C4-2B (cell line): Measurements from ENCODE around the gene ALDH18A1.

Experiments used
- H3K27ac ChIP-seq: fragments of 450-650 bp; 2 replicates; pipeline ENCODE4 v1.5.1; 2017
- CTCF ChIP-seq: fragments of 450-650 bp; conservative IDR thresholded peaks from 2 replicates; pipeline ENCODE4 v1.5.1; 2017; ENCODE audit warnings: mild to moderate bottlenecking
- ZFX ChIP-seq: fragments of 450-650 bp; IDR thresholded peaks from 2 replicates; pipeline ENCODE4 v1.6.1; 2017

The ALDH18A1 gene

GRCh38 chr10:95562341-95562965 is 94.1 kb downstream of the ALDH18A1 start:
- no peak for TF ChIP-seq ZFX
- no peak for TF ChIP-seq CTCF
- peak overlapping the region; percentile 49; the same call in 1 of the 2 replicates for H3K27ac ChIP-seq

DNA sequence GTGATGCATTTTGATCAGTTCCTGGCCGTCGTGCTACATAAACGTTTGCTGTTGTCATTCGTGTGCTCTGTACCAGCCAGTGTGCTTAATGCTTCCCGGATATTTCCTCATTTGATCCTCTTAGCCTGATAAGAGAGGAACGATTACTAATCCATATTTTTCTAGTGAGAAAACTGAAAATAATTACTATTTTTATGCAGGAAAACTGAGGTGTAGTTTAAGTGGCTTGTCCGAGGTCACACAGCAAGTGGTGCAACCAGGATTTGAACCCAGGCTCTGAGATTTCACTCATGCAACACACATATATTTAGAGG is 94.7 kb downstream of the ALDH18A1 start:
- H3K27ac ChIP-seq = peak overlapping the region; percentile 49
- TF ChIP-seq ZFX (no peak), CTCF (no peak)

- peak within 1 kb of the TSS; percentile 49 for H3K27ac ChIP-seq
These were observed 95.2 kb downstream of the ALDH18A1 start, which contains the start of gene SORBS1 for GRCh38 chr10:95561177-95561863. Gene SORBS1, minus strand, starts transcription at chr10:95561371. Its CDS starts 120,236 bp downstream, at chr10:95441135.

DNA sequence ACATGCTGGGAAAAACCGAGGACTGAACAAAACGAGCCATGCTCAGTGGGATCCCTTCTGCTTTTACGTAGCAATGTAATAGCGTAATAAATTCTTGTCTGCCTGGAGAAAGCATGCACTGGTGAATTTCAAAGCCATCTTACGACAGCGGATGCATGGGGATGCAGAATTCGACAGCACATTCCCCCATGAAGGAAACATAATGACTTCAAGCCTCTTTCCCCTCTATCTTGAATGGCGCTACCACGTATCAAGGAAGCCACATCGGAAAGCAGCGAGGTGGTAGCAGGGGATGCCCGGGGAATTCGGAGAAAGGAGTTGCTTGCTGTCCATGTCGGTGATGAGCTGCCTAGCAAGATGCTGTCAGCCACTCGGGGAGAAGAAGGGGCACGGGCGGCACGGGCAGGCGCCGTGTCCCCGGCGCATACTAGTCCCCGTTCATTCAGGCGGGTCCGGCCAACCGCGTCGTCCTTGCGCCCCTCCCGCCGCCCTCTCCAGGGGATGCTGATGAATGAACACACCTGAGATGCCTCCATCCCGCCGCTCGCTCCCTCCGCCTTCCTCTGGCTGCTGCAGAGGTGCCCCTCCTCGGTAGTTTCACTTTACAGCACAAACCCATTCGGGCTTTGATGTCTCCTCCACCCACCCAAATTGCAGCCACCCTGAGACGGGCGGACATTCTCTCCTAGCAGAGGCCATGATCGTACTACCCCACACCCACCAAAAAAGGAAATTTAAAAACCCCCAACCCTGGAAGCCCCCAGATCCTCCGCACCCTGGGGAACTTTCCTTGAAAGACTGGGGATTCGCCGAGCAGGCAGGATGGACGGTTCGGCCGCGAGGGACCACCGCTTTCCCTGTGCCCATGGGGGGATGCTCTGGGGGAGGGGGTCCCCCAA is 96.0 kb downstream of the ALDH18A1 start:
- TF ChIP-seq ZFX (no peak), CTCF (no peak)
- H3K27ac ChIP-seq = peak overlapping the region; percentile 49

More at GRCh38 chr10:95561177-95561863, 95.2 kb downstream of the ALDH18A1 start, which contains the start of gene SORBS1:
- TF ChIP-seq CTCF (no peak), ZFX (0 out of 2 replicates have a peak, but pooled peaks have one; percentile 14)

- no peak overlapping the region for H3K27ac ChIP-seq
- TF ChIP-seq CTCF (no peak), ZFX (no peak)
These were observed 96.6 kb downstream of the ALDH18A1 start for GRCh38 chr10:95559896-95560277.

- TF ChIP-seq ZFX (no peak), CTCF (no peak)
- H3K27ac ChIP-seq = no peak overlapping the region
These were observed 97.0 kb downstream of the ALDH18A1 start for GRCh38 chr10:95559471-95559870.
